HepG2 (cell line): ENCODE results near the gene ECHS1. TPM values are rescaled to one million over a fixed set of nuclear protein-coding genes. Genes with fewer than 3 reads are reported as not detected.
A peak's percentile ranks its signal among the peaks of the same experiment; 100 is the strongest.

Experiments used
- ARID5B ChIP-seq: IDR thresholded peaks from 2 replicates; pipeline ENCODE4 v1.4.0; 2020; ENCODE audit warnings: mild to moderate bottlenecking, missing genetic modification reagents
- CREM ChIP-seq, 2 experiments: sonication (generic) in 1 of 2; formaldehyde crosslinking in 1 of 2; IDR thresholded peaks; 2 replicates each; pipeline versions ENCODE4 v1.4.0 to v1.6.1; 2016 to 2020; ENCODE audit warnings: antibody characterized with exemption in 1 of 2, mild to moderate bottlenecking in 1 of 2, missing genetic modification reagents in 1 of 2
- FOXO4 ChIP-seq: sonication (generic); formaldehyde crosslinking; conservative IDR thresholded peaks from 2 replicates; pipeline ENCODE4 v1.8.1; 2023; ENCODE audit warnings: missing genetic modification reagents
- NFKBIZ ChIP-seq: IDR thresholded peaks from 2 replicates; pipeline ENCODE4 v1.6.1; 2018; ENCODE audit warnings: missing genetic modification reagents, missing compliant biosample characterization
- PHF20 ChIP-seq: sonication (generic); formaldehyde crosslinking; IDR thresholded peaks from 2 replicates; pipeline ENCODE4 v1.5.0; 2020; ENCODE audit warnings: mild to moderate bottlenecking, missing genetic modification reagents
- STAT5B ChIP-seq: sonication (generic); formaldehyde crosslinking; IDR thresholded peaks from 2 replicates; pipeline ENCODE4 v1.4.0; 2020; ENCODE audit warnings: missing genetic modification reagents
- ZBTB37 ChIP-seq: sonication (generic); formaldehyde crosslinking; IDR thresholded peaks from 2 replicates; pipeline ENCODE4 v1.4.0; 2020; ENCODE audit warnings: mild to moderate bottlenecking, missing genetic modification reagents
- ZNF562 ChIP-seq: sonication (generic); formaldehyde crosslinking; IDR thresholded peaks from 2 replicates; pipeline ENCODE4 v1.8.0; 2022; ENCODE audit warnings: missing genetic modification reagents, borderline replicate concordance
- ZNF646 ChIP-seq: sonication (generic); formaldehyde crosslinking; IDR thresholded peaks from 2 replicates; pipeline ENCODE4 v1.9.0; 2021; ENCODE audit warnings: mild to moderate bottlenecking, missing genetic modification reagents
- ZNF792 ChIP-seq: IDR thresholded peaks from 2 replicates; pipeline ENCODE4 v1.6.1; 2016
- polyA plus RNA-seq, 8 experiments: library from polyadenylated mRNA; depleted of rRNA in 3 of 8; stranded (reverse) in 7 of 8; unstranded in 1 of 8; fragments of >200 nt; fragmentation: Illumina TruSeq in 4 of 8; extraction: Trizol in 4 of 8; gene quantifications; 2 replicates each; pipeline versions ENCODE4 v1.2.1 to v1.2.3, GENCODE V29; 2011 to 2016; ENCODE audit warnings: low read depth in 4 of 8, missing spikeins in 1 of 8, mixed read lengths in 1 of 8; ENCODE audit not compliant: insufficient read depth in 1 of 8
- total RNA-seq, 5 experiments: library from RNA; depleted of rRNA; stranded (reverse); fragments of >200 nt; fragmentation: Illumina TruSeq; extraction: Trizol; gene quantifications; 2 replicates each; pipeline ENCODE4 v1.2.3, GENCODE V29; 2016; ENCODE audit warnings: low read depth in 1 of 5
- TF ChIP-seq, protein P1 (sequence below): sonication (generic); formaldehyde crosslinking; IDR thresholded peaks from 2 replicates; pipeline ENCODE4 v1.8.1; 2023; ENCODE audit warnings: missing genetic modification reagents, inconsistent platforms, borderline replicate concordance

Gene ECHS1
- total and polyA plus RNA-seq, 2 of the 13 experiments (the other 11 are each of a cell fraction or from before 2014, with no cell fraction given), result 32.7 to 195 TPM

DNA sequence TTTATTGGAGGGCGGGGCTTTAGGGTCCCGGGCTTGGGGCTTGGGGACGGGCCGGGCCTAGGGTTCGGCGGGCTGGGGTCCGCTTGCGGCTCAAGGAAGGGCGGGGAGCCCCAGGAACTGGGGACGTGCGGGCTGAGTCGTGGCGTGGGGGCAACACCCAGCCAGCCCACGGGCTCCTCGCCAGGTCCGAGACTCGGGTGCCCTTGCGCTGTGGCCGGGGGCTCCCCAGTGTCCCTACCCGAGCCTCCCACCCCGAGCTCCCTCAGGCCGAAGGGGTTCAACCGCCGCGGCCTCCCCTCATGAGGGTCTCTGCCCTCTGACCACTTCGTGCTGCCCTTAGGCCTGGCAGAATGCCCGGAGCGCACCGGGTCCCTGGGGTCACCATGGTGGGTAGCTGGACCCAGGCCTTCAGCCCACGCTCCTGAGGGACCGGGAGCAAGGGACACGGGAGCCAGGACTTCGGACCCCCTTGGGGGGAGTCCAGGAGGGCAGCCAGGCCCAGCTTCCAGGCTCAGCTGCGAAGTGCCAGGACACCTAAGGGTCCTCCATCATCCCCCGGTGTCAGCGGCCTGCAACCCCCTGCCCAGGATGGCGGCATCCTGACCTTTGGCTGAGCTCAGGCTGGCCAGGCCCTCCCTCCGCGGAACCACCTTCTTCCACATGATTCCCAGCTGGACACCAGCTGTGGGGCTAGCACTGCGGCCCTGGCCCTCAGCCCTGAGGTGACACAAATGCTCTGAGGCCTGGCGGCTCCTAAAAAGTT is 14.8 kb downstream of the ECHS1 start (continued):
- TF ChIP-seq ZNF646 (CRISPR knock-in tag) (no peak), ZBTB37 (CRISPR knock-in tag) (no peak), CREM (IDR thresholded peaks at IDR 0.05) (no peak), CREM (CRISPR knock-in tag; IDR thresholded peaks at IDR 0.05) (no peak), NFKBIZ (CRISPR knock-in tag) (no peak), ZNF562 (CRISPR knock-in tag) (no peak), ARID5B (CRISPR knock-in tag) (peak; percentile 33; the same call in 1 of the 2 replicates), FOXO4 (CRISPR knock-in tag) (no peak), PHF20 (CRISPR knock-in tag) (no peak), STAT5B (CRISPR knock-in tag) (no peak), ZNF792 (CRISPR knock-in tag) (no peak)
- TF ChIP-seq, protein P1, sequence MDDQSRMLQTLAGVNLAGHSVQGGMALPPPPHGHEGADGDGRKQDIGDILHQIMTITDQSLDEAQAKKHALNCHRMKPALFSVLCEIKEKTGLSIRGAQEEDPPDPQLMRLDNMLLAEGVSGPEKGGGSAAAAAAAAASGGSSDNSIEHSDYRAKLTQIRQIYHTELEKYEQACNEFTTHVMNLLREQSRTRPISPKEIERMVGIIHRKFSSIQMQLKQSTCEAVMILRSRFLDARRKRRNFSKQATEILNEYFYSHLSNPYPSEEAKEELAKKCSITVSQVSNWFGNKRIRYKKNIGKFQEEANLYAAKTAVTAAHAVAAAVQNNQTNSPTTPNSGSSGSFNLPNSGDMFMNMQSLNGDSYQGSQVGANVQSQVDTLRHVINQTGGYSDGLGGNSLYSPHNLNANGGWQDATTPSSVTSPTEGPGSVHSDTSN, result no peak
